Measurements from ENCODE around the gene DUSP2. TPM values are rescaled to one million over a fixed set of nuclear protein-coding genes. Genes with fewer than 3 reads are reported as not detected.
A peak's percentile ranks its signal among the peaks of the same experiment; 100 is the strongest.

Gene DUSP2
- total RNA-seq, 4 donors from 2014 or later = 2.4 to 33.3 (median 6.2) TPM

DNA sequence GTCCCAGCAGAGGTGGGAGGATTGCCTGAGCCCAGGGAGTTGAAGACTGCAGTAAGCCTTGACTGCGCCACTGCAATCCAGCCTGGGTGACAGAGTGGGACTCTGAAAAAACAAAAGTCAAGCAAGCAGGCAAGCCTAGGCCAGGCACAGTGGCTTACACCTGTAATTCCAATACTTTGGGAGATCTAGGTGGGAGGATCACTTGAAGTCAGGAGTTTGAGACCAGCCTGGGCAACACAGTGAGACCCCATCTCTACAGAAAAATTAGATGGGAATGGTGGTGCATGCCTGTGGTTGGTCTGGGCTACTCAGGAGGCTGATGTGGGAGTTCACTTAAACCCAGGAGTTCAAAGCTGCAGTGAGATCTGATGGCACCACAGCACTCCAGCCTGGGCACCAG is 34.8 kb upstream of the DUSP2 start:
- Histone ChIP-seq H3K9me3 (no peaks in the 10 kb centered on the region), H3K27ac (no peak overlapping the region), H3K27me3 (no peaks in the 10 kb centered on the region), H3K4me3 (no peak overlapping the region), H3K36me3 (no peaks in the 10 kb centered on the region), H3K4me1 (no peaks in the 10 kb centered on the region)
- no peak for DNase-seq
- TF ChIP-seq POLR2A (IDR thresholded peaks at IDR 0.05) (no peak), CTCF (IDR thresholded peaks at IDR 0.05) (no peak)
- intact Hi-C loops (cut with DNase I; ENCODE audit: low total_unique reads) = no loop called here

GRCh38 chr2:96176661-96177060 is 31.4 kb upstream of the DUSP2 start:
- intact Hi-C loops (cut with DNase I; ENCODE audit: low total_unique reads) = no loop called here
- Histone ChIP-seq H3K9me3 (no peaks in the 10 kb centered on the region), H3K27me3 (no peaks in the 10 kb centered on the region), H3K36me3 (no peaks in the 10 kb centered on the region), H3K27ac (no peak overlapping the region), H3K4me3 (no peak overlapping the region), H3K4me1 (no peaks in the 10 kb centered on the region)
- DNase-seq = no peak
- TF ChIP-seq CTCF (IDR thresholded peaks at IDR 0.05) (no peak), POLR2A (IDR thresholded peaks at IDR 0.05) (no peak)

DNA sequence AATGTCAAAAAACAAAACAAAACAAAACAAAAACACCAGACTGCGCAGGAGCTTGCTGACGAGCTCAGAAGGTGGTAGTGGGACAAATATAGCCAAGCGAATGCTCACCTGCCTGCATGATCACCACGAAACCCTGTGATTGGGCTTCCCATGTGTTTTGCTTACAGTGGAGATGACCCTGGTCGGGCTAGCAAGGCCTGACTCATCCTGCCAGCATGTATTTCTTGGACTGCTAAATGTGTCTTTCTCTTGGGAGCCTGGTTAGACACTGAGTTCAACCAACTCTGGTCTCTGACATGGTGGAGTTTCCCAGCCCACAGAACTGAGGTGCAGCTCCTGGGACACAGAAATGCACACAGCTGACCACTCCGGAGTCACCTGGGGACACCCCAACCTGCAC is 30.7 kb upstream of the DUSP2 start:
- no peaks in the 10 kb centered on the region for H3K4me1 ChIP-seq
- no peak for DNase-seq
- intact Hi-C loops (cut with DNase I; ENCODE audit: low total_unique reads) = no loop called here
- H3K27me3 ChIP-seq = no peaks in the 10 kb centered on the region
- no peak overlapping the region for H3K4me3 ChIP-seq
- H3K9me3 ChIP-seq = no peaks in the 10 kb centered on the region
- H3K27ac ChIP-seq = no peak overlapping the region
- TF ChIP-seq POLR2A (IDR thresholded peaks at IDR 0.05) (no peak), CTCF (IDR thresholded peaks at IDR 0.05) (no peak)
- no peaks in the 10 kb centered on the region for H3K36me3 ChIP-seq

- Histone ChIP-seq H3K4me1 (no peaks in the 10 kb centered on the region), H3K27ac (no peak overlapping the region), H3K4me3 (no peak overlapping the region), H3K27me3 (no peaks in the 10 kb centered on the region), H3K36me3 (no peaks in the 10 kb centered on the region), H3K9me3 (peaks cover 0 to 4% of the 10 kb centered on the region in 2 donors)
- DNase-seq = peak; percentile 38 to 40
- TF ChIP-seq POLR2A (IDR thresholded peaks at IDR 0.05) (no peak), CTCF (IDR thresholded peaks at IDR 0.05) (peak; percentile 53 to 74 (median 64))
- intact Hi-C loops (cut with DNase I; ENCODE audit: low total_unique reads) = no loop called here
Measured at GRCh38 chr2:96174251-96175144, 29.3 kb upstream of the DUSP2 start.

GRCh38 chr2:96171831-96172230 is 26.6 kb upstream of the DUSP2 start:
- intact Hi-C loops (cut with DNase I; ENCODE audit: low total_unique reads) = no loop called here

More at GRCh38 chr2:96171831-96172230, 26.6 kb upstream of the DUSP2 start:
- Histone ChIP-seq H3K9me3 (peaks cover 0 to 4% of the 10 kb centered on the region in 2 donors), H3K4me3 (no peak overlapping the region), H3K4me1 (no peaks in the 10 kb centered on the region), H3K27ac (no peak overlapping the region), H3K36me3 (no peaks in the 10 kb centered on the region), H3K27me3 (no peaks in the 10 kb centered on the region)
- no peak for TF ChIP-seq CTCF (IDR thresholded peaks at IDR 0.05)
- TF ChIP-seq POLR2A (IDR thresholded peaks at IDR 0.05) = no peak
- DNase-seq = no peak
